ENCODE data around the gene AGRN. TPM values are rescaled to one million over a fixed set of nuclear protein-coding genes. Genes with fewer than 3 reads are reported as not detected.

AGRN gene
- total RNA-seq, 1 experiment from 2014 or later = 175 TPM

DNA sequence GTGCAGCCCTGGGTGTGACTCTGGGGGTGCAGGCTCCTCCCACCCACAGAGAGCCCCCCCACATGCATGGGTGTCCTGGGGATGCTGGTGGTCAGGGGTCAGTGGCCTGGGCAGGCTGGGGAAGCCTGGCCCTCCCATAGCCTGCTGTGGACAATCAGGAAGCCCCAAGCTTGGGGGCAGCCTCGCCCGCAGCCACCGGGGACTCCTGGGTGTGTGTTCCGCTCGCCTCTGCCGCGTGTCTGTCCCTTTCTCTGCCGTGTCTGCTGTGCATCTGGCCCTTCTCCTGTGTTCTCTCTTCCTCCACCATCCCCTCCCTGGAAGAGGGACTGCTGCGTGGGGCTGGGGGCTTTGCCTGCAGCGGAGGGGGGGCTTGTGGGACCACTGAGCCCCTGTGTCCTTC lies 22.9 kb downstream of the AGRN start:
- Mint-ChIP-seq H3K4me3 (no peak overlapping the region; a peak in 1 of 5 replicates), H3K27ac (no peak overlapping the region), H3K36me3 (ENCODE audit: insufficient read depth in 1 of 3, low read depth in 3 of 3) (peaks cover 9 to 47% (median 41%) of the 10 kb centered on the region in 3 experiments), H3K27me3 (ENCODE audit: low read depth) (peaks cover 24% of the 10 kb centered on the region), H3K4me1 (peaks cover 7 to 15% of the 10 kb centered on the region in 2 experiments), H3K9me3 (no peaks in the 10 kb centered on the region; a peak in 1 of 5 replicates)
- H3K18ac ChIP-seq (ENCODE audit: insufficient read length, low read depth, low read length) = no peak overlapping the region
- no CpG with 5 or more reads among the region's 10 CpGs for WGBS (ENCODE audit: extremely low coverage, insufficient read length, low lambda C conversion rate)
- DNase-seq = no peak
- H3K4me2 ChIP-seq (ENCODE audit: insufficient read depth, insufficient read length, low read length) = no peak overlapping the region
- H2BK20ac ChIP-seq (ENCODE audit: low read depth, low read length, poor library complexity, severe bottlenecking) = no peak overlapping the region
- no peaks in the 10 kb centered on the region for H3K79me1 ChIP-seq (ENCODE audit: insufficient read depth, low read depth, low read length, poor library complexity, severe bottlenecking)
- H3K9ac ChIP-seq (ENCODE audit: extremely low read depth, insufficient read length, low read length) = no peak overlapping the region
- peaks cover 3% of the 10 kb centered on the region for H4K20me1 ChIP-seq (ENCODE audit: control insufficient read depth, insufficient read depth, insufficient read length)
- no peak overlapping the region for H4K5ac ChIP-seq (ENCODE audit: insufficient read length, low read depth, low read length)
- H3K56ac ChIP-seq (ENCODE audit: insufficient read length, low read depth, low read length) = no peak overlapping the region
- no peaks in the 10 kb centered on the region; the same call in 1 of the 2 replicates for H3K27me3 ChIP-seq (ENCODE audit: insufficient read depth, low read length)
- H3K9me3 ChIP-seq (ENCODE audit: control insufficient read depth, low read depth, low read length) = no peaks in the 10 kb centered on the region
- no peak overlapping the region for H4K8ac ChIP-seq (replicated peaks; ENCODE audit: insufficient read length, low read depth, low read length)
- H2BK12ac ChIP-seq (ENCODE audit: insufficient read length, low read depth, low read length) = no peak overlapping the region
- no peak overlapping the region for H2BK15ac ChIP-seq (ENCODE audit: low read depth, low read length)
- H3T11ph ChIP-seq (ENCODE audit: low read length) = no peak overlapping the region
- no peaks in the 10 kb centered on the region for H3K4me1 ChIP-seq (ENCODE audit: insufficient read depth, low read length)
- H3K4ac ChIP-seq (ENCODE audit: low read depth, low read length) = no peak overlapping the region
- peaks cover 4% of the 10 kb centered on the region for H3K23me2 ChIP-seq (ENCODE audit: insufficient read length, low read depth, low read length, poor library complexity, severe bottlenecking)
- no peak overlapping the region for H2BK120ac ChIP-seq (ENCODE audit: low read depth, low read length, poor library complexity, severe bottlenecking)
- TF ChIP-seq CTCF (conservative IDR thresholded peaks at IDR 0.05) = no peak
- H3K14ac ChIP-seq (ENCODE audit: insufficient read depth, low read length) = no peak overlapping the region
- no peak overlapping the region for H2BK5ac ChIP-seq (ENCODE audit: insufficient read length, low read length)
- no peak overlapping the region for H3K27ac ChIP-seq (ENCODE audit: insufficient read length, low read depth, low read length)
- no peak overlapping the region for H2AK5ac ChIP-seq (ENCODE audit: insufficient read length, low read length)
- no peaks in the 10 kb centered on the region for H3K79me2 ChIP-seq (ENCODE audit: insufficient read depth, low read length)
- no peak overlapping the region for H3K23ac ChIP-seq (ENCODE audit: insufficient read length, low read depth, low read length)
- H4K91ac ChIP-seq (ENCODE audit: insufficient read length, low read depth, low read length) = no peak overlapping the region
- H2AFZ ChIP-seq (ENCODE audit: low read length) = no peak overlapping the region

Measured in H9 (cell line).